CD8-positive, alpha-beta memory T cell (primary cell): ENCODE results near the gene LRP11. TPM values are rescaled to one million over a fixed set of nuclear protein-coding genes. Genes with fewer than 3 reads are reported as not detected.
"Not testable (repeated sequence)": the region's sequence is repeated elsewhere in the genome, so short reads cannot be mapped to it uniquely, and the experiment has no call there.

ENCODE experiments used
- CTCF ChIA-PET: fragments of 350-600 bp; sonication (Branson Sonifier 250); formaldehyde crosslinking; loops from one replicate; lab custom pipeline; 2021; ENCODE audit warnings: antibody characterized with exemption; lab: Charles Lee
- POLR2A ChIA-PET: fragments of 350-600 bp; sonication (Branson Sonifier 250); formaldehyde crosslinking; loops from one replicate; lab custom pipeline; 2021; ENCODE audit warnings: antibody characterized with exemption; lab: Charles Lee
- DNase-seq, 5 donors: peaks; one replicate each; pipeline versions ENCODE4 v3.0.0 to v3.0.0-alpha.2; 2020 to 2022; ENCODE audit warnings: mixed read lengths in 1 of 5
- H3K27ac ChIP-seq: one replicate; pipeline ENCODE4 v1.7.0; 2013; ENCODE audit warnings: low read depth, mild to moderate bottlenecking, low read length, moderate library complexity
- H3K27me3 ChIP-seq: 2 replicates; pipeline ENCODE4 v1.7.0; 2013; ENCODE audit warnings: low read length, mild to moderate bottlenecking; ENCODE audit not compliant: insufficient read depth, poor library complexity, severe bottlenecking
- H3K36me3 ChIP-seq: 2 replicates; pipeline ENCODE4 v1.7.0; 2013; ENCODE audit warnings: mild to moderate bottlenecking, low read length, moderate library complexity; ENCODE audit not compliant: insufficient read depth
- H3K4me1 ChIP-seq: 2 replicates; pipeline ENCODE4 v1.7.0; 2013; ENCODE audit warnings: mild to moderate bottlenecking, low read length, moderate library complexity; ENCODE audit not compliant: insufficient read depth
- H3K4me3 ChIP-seq: 2 replicates; pipeline ENCODE4 v1.7.0; 2013; ENCODE audit warnings: mild to moderate bottlenecking, low read length
- H3K9me3 ChIP-seq: 2 replicates; pipeline ENCODE4 v1.7.0; 2013; ENCODE audit warnings: mild to moderate bottlenecking, low read length
- H3K27ac Mint-ChIP-seq, 8 donors: one replicate each; pipeline ENCODE4 v1.8.0; 2020 to 2021; ENCODE audit warnings: mixed read lengths in 8 of 8, mild to moderate bottlenecking in 6 of 8, inconsistent platforms in 3 of 8, moderate library complexity in 3 of 8
- H3K27me3 Mint-ChIP-seq, 2 donors: one replicate each; pipeline ENCODE4 v1.8.0; 2020 to 2021; ENCODE audit warnings: mixed read lengths in 2 of 2, mild to moderate bottlenecking in 1 of 2, moderate library complexity in 1 of 2
- H3K36me3 Mint-ChIP-seq, 3 donors: one replicate each; pipeline ENCODE4 v1.8.0; 2020 to 2021; ENCODE audit warnings: mixed read lengths in 3 of 3, inconsistent platforms in 1 of 3, mild to moderate bottlenecking in 1 of 3
- H3K4me1 Mint-ChIP-seq, 3 donors: one replicate each; pipeline ENCODE4 v1.8.0; 2020 to 2021; ENCODE audit warnings: mixed read lengths in 3 of 3, inconsistent platforms in 1 of 3, mild to moderate bottlenecking in 1 of 3
- H3K4me3 Mint-ChIP-seq, 7 donors: one replicate each; pipeline ENCODE4 v1.8.0; 2020 to 2021; ENCODE audit warnings: mixed read lengths in 7 of 7, mild to moderate bottlenecking in 6 of 7, moderate library complexity in 4 of 7, inconsistent platforms in 2 of 7
- H3K9me3 Mint-ChIP-seq, 5 donors: one replicate each; pipeline ENCODE4 v1.8.0; 2020 to 2022; ENCODE audit warnings: mixed read lengths in 5 of 5, mild to moderate bottlenecking in 3 of 5, moderate library complexity in 2 of 5, inconsistent platforms in 1 of 5
- polyA plus RNA-seq: library from polyadenylated mRNA; unstranded; fragments of 300-500 nt; fragmentation: Illumina TruSeq; gene quantifications from one replicate; pipeline ENCODE4 v1.2.3, GENCODE V29; 2021
- total RNA-seq, 2 experiments: library from RNA; stranded (reverse); gene quantifications; one replicate each; pipeline ENCODE4 v1.2.3, GENCODE V29; 2021

Gene LRP11
- total and polyA plus RNA-seq, 3 experiments from 2014 or later, result 1.1 to 5.9 (median 5.5) TPM

DNA sequence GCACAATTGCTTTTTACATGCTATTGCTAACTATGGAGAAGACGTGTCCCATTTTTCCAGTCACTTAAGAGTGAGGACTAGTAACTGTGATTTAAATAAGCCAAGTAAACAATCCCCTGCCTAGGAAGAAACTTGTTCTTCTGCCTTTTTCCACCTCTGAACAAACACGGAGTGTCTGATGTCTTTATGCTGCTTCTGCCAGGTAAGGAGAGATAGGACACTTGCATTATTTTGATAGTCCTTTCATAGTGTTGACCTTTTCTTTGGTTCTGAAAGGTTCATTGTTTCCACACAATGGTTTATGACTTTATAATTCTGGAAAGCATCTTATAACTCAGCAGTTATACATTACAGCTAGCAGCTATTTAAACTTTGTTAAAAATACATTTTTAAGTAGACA, 8.4 kb downstream of the LRP11 start:
- Histone ChIP-seq H3K9me3 (no peaks in the 10 kb centered on the region), H3K4me3 (no peak overlapping the region), H3K4me1 (no peaks in the 10 kb centered on the region), H3K36me3 (no peaks in the 10 kb centered on the region), H3K27ac (no peak overlapping the region), H3K27me3 (no peaks in the 10 kb centered on the region)
- Mint-ChIP-seq H3K27me3 (peaks cover 22 to 57% of the 10 kb centered on the region in 2 donors), H3K27ac (no peak overlapping the region), H3K4me3 (no peak overlapping the region), H3K36me3 (no peaks in the 10 kb centered on the region), H3K9me3 (no peaks in the 10 kb centered on the region), H3K4me1 (no peaks in the 10 kb centered on the region)
- ChIA-PET CTCF (no interaction called here), POLR2A (interaction anchor here (0.7 kb wide), 1 partner anchor 54 kb away, joined by 3 read pairs; no protein-coding TSS in a partner anchor)
- no peak for DNase-seq

DNA sequence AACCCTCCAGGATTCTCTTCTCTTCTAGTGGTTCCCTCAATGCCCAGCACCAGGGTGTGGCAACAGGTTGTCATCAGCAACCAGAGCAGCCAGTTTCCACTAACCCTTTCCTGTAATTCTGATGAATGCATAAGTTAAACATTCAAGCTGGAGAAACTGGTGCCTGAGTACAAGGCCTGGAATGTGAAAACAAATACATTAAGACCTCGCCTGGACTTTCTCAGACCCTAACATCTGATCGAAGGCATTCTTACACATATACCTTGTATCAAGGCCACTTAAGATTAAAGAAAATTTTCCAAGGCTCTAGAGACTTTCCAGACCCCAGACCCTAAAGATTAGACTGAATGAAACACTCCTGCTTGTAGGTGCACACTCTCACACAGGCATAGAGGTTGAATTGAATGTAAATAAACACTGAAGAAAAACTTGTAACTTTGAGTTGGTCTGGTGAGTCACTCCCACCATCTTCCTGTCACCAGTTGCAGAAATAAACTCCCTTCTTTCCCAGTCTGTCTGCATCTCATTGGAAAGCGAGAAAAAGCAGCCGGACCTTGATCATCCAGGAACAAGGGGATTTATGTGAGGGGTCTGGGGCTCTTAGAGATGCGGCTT, 9.0 kb downstream of the LRP11 start:
- CTCF ChIA-PET, result interaction anchor here (1.1 kb wide), 1 partner anchor 15 kb away, joined by 3 read pairs; no protein-coding TSS in a partner anchor
- no peak for DNase-seq
- Histone ChIP-seq H3K4me3 (no peak overlapping the region), H3K27me3 (no peaks in the 10 kb centered on the region), H3K27ac (no peak overlapping the region), H3K36me3 (no peaks in the 10 kb centered on the region), H3K4me1 (no peaks in the 10 kb centered on the region), H3K9me3 (no peaks in the 10 kb centered on the region)
- POLR2A ChIA-PET, result no interaction called here
- no peak overlapping the region for H3K27ac Mint-ChIP-seq
- H3K4me1 Mint-ChIP-seq, result no peaks in the 10 kb centered on the region
- H3K9me3 Mint-ChIP-seq, result no peaks in the 10 kb centered on the region
- no peaks in the 10 kb centered on the region for H3K36me3 Mint-ChIP-seq
- no peak overlapping the region for H3K4me3 Mint-ChIP-seq
- H3K27me3 Mint-ChIP-seq, result peaks cover 22 to 54% of the 10 kb centered on the region in 2 donors

DNA sequence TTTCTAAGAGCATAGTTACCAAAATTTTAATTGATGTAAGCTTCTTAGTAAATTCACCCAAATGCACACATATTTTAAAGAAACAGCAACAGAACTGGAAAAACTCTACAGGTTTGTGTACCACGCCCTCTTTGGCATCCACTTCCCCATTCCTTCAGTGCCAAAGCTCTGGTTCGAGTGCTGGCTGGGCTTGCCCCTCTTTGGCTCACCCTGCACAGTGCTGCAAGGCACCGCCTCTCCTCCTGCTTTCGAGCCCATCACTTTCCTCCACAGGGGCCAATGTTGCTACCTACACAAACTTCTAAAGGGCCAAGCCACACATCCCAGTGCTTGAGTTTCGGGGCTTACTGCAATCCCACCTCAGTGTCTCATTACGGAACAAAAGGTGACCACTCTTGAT, 9.6 kb downstream of the LRP11 start:
- no peak overlapping the region for H3K4me3 Mint-ChIP-seq
- H3K4me3 ChIP-seq, result no peak overlapping the region
- POLR2A ChIA-PET, result no interaction called here

DNA sequence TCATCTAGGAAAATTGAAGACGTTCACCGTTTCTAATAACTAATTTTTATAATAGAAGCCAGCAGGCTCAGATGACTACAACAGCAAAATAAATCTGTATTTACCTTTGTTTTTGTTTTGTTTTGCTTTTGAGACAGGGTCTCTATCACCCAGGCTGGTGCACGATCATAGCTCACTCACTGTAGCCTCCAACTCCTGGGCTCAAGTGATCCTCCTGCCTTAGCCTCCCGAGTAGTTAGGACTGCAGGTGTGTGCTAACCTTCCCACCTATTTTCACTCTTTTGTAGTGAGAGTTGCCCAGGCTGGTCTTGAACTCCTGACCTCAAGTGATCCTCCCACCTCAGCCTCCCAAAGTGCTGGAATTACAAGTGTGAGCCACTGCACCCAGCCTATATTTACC, 10.1 kb downstream of the LRP11 start:
- H3K36me3 Mint-ChIP-seq, DNase-seq, H3K4me1 Mint-ChIP-seq, H3K27ac Mint-ChIP-seq, H3K36me3 ChIP-seq, H3K27me3 ChIP-seq, POLR2A ChIA-PET, H3K4me3 ChIP-seq, H3K9me3 Mint-ChIP-seq, CTCF ChIA-PET, H3K9me3 ChIP-seq, H3K4me3 Mint-ChIP-seq, H3K27ac ChIP-seq, H3K4me1 ChIP-seq: not testable (repeated sequence)
- H3K27me3 Mint-ChIP-seq, result peaks cover 22 to 46% of the 10 kb centered on the region in 2 donors

More for the DNA sequence above, 9.6 kb downstream of the LRP11 start:
- no peaks in the 10 kb centered on the region for H3K36me3 ChIP-seq
- Mint-ChIP-seq H3K36me3 (no peaks in the 10 kb centered on the region), H3K27ac (no peak overlapping the region), H3K9me3 (no peaks in the 10 kb centered on the region), H3K4me1 (no peaks in the 10 kb centered on the region), H3K27me3 (peaks cover 22 to 50% of the 10 kb centered on the region in 2 donors)
- no peaks in the 10 kb centered on the region for H3K9me3 ChIP-seq
- CTCF ChIA-PET, result interaction anchor here (1.1 kb wide), 1 partner anchor 14 kb away, joined by 3 read pairs; no protein-coding TSS in a partner anchor
- H3K27ac ChIP-seq, result no peak overlapping the region
- no peaks in the 10 kb centered on the region for H3K4me1 ChIP-seq
- DNase-seq, result no peak
- no peaks in the 10 kb centered on the region for H3K27me3 ChIP-seq

DNA sequence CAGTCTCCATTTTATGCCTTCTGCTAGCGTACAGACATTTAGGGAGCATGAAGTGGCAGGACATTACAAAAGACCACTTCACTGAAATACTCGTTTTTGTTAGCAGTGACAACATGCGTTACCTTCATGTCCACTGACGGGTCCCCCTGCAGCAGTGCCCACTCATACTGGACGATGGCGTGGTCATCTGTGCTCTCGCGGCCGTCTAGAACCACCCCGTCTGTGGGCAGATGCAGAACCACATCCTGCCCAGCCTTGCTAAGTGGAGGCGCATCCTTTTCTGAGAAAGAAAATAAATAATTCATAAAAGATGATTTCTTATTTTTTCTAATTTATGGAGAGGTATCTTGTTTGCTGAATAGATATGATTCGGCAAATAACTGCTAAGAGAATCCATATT, 11.3 kb downstream of the LRP11 start:
- H3K27me3 Mint-ChIP-seq, result peaks cover 19 to 36% of the 10 kb centered on the region in 2 donors
- Histone ChIP-seq H3K36me3 (no peaks in the 10 kb centered on the region), H3K27ac (no peak overlapping the region), H3K9me3 (no peaks in the 10 kb centered on the region), H3K4me3 (no peak overlapping the region), H3K4me1 (no peaks in the 10 kb centered on the region), H3K27me3 (no peaks in the 10 kb centered on the region)
- H3K4me1 Mint-ChIP-seq, result no peaks in the 10 kb centered on the region
- H3K4me3 Mint-ChIP-seq, result no peak overlapping the region
- CTCF ChIA-PET, result interaction anchor here (0.9 kb wide), 1 partner anchor 135 kb away, joined by 3 read pairs; the partner anchor contains the start of gene LATS1
- no peak overlapping the region for H3K27ac Mint-ChIP-seq
- no peaks in the 10 kb centered on the region for H3K9me3 Mint-ChIP-seq
- POLR2A ChIA-PET, result no interaction called here
- no peaks in the 10 kb centered on the region for H3K36me3 Mint-ChIP-seq
- no peak for DNase-seq

DNA sequence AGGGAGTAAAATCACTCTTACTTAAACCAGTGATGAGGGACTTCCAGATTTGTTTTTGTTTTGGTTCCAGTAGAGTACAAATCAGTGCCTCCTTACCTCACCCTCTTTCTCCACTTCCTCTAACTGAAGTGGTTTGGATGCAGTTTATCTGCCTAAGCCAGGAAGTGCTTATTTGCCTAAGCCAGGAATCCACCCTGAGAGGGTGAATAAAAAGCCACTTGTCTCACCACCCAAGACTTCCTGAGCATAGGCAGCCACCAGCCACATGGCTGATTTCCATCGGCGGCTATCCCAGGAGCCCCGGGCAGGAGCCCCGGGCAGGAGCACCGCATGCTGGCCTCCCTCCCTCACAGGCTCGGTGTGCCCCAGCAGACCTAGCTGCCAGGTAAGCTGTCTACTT, 12.0 kb downstream of the LRP11 start:
- no peak overlapping the region for H3K4me3 Mint-ChIP-seq
- H3K36me3 Mint-ChIP-seq, result no peaks in the 10 kb centered on the region
- Histone ChIP-seq H3K9me3 (no peaks in the 10 kb centered on the region), H3K27me3 (no peaks in the 10 kb centered on the region), H3K27ac (no peak overlapping the region), H3K4me3 (no peak overlapping the region), H3K36me3 (no peaks in the 10 kb centered on the region), H3K4me1 (no peaks in the 10 kb centered on the region)
- H3K27me3 Mint-ChIP-seq, result peaks cover 17 to 33% of the 10 kb centered on the region in 2 donors
- ChIA-PET POLR2A (interaction anchor here (0.5 kb wide), 1 partner anchor 31 kb away, joined by 6 read pairs; no protein-coding TSS in a partner anchor), CTCF (interaction anchor here (0.9 kb wide), 1 partner anchor 134 kb away, joined by 3 read pairs; the partner anchor contains the start of gene LATS1)
- no peak for DNase-seq
- no peaks in the 10 kb centered on the region for H3K4me1 Mint-ChIP-seq
- no peak overlapping the region for H3K27ac Mint-ChIP-seq
- no peaks in the 10 kb centered on the region for H3K9me3 Mint-ChIP-seq

DNA sequence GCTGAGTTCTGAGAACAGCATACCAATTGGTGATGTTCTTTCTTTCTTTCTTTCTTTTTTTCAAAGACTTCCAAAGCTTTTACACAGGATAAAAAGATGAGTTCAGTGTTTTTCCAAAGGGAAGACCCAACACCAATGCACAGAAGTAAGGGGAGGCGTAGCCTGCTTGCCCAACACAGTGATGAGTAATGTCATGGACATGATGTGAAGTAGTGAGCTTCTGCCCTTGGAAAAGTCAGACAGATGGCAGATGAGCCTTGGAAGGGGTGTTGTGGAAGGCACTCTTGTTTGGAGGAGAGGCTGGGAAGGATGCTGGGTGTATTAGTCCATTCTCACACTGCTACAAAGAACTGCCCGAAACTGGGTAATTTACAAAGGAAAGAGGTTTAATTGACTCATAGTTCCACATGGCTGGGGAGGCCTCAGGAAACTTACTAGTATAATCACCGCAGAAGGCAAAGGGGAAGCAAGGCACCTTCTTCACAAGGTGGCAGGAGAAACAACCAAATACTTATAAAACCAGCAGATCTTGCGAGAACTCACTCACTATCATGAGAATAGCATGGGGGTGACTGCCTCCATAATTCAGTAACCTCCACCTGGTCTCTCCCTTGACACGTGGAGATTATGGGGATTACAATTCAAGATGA, 12.6 kb downstream of the LRP11 start:
- H3K4me1 Mint-ChIP-seq, result no peaks in the 10 kb centered on the region
- no peaks in the 10 kb centered on the region for H3K4me1 ChIP-seq
- H3K4me3 Mint-ChIP-seq, result no peak overlapping the region
- H3K9me3 Mint-ChIP-seq, result no peaks in the 10 kb centered on the region
- H3K27ac Mint-ChIP-seq, result no peak overlapping the region
- no peak overlapping the region for H3K27ac ChIP-seq
- no peaks in the 10 kb centered on the region for H3K9me3 ChIP-seq
- peaks cover 17 to 31% of the 10 kb centered on the region in 2 donors for H3K27me3 Mint-ChIP-seq
- no peaks in the 10 kb centered on the region for H3K27me3 ChIP-seq
- no peaks in the 10 kb centered on the region for H3K36me3 Mint-ChIP-seq
- no peak for DNase-seq
- no peaks in the 10 kb centered on the region for H3K36me3 ChIP-seq
- POLR2A ChIA-PET, result no interaction called here
- CTCF ChIA-PET, result interaction anchor here (1.2 kb wide), 1 partner anchor 11 kb away, joined by 5 read pairs; no protein-coding TSS in a partner anchor
- no peak overlapping the region for H3K4me3 ChIP-seq

DNA sequence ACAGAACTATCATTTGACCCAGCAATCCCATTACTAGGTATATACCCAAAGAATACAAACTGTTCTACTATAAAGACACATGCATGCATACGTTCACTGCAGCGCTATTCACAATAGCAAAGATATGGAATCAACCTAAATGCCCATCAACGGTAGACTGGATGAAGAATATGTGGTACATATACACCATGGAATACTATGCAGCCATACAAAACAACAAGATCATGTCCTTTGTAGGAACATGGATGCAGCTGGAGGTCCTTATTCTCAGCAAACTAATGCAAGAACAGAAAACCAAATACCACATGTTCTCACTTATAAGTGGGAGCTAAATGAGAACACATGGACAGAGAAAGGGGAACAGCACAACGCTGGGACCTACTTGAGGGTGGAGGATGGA, 15.8 kb downstream of the LRP11 start:
- H3K4me3 Mint-ChIP-seq, H3K4me1 Mint-ChIP-seq, H3K9me3 Mint-ChIP-seq, H3K9me3 ChIP-seq, H3K4me1 ChIP-seq, DNase-seq, H3K27me3 ChIP-seq, H3K4me3 ChIP-seq, H3K36me3 ChIP-seq, H3K27ac Mint-ChIP-seq, POLR2A ChIA-PET, H3K27ac ChIP-seq, CTCF ChIA-PET, H3K36me3 Mint-ChIP-seq: not testable (repeated sequence)
- H3K27me3 Mint-ChIP-seq, result peaks cover 7 to 31% of the 10 kb centered on the region in 2 donors
